Endothelial cell of umbilical vein (primary cell): Measurements from ENCODE around the gene NGFR. TPM values are rescaled to one million over a fixed set of nuclear protein-coding genes. Genes with fewer than 3 reads are reported as not detected.

ENCODE experiments used
- BruUV-seq: library from RNA; stranded (reverse); fragments of 400-500 nt; replicated peaks from 2 replicates; lab custom pipeline; 2021; lab: Mats Ljungman, UMichigan
- CTCF ChIA-PET: fragments of 300-600, 350-600 bp; sonication (Branson Sonifier 250); formaldehyde crosslinking; loops from one replicate; lab custom pipeline; 2021; ENCODE audit warnings: antibody characterized with exemption, inconsistent platforms; lab: Charles Lee
- POLR2A ChIA-PET: fragments of 300-600, 350-600 bp; sonication (Branson Sonifier 250); formaldehyde crosslinking; loops from one replicate; lab custom pipeline; 2021; ENCODE audit warnings: antibody characterized with exemption, inconsistent platforms; lab: Charles Lee
- DNase-seq: peaks from one replicate; pipeline ENCODE4 v3.0.0-alpha.2; 2011; ENCODE audit warnings: low read depth, low spot score
- FAIRE-seq: peaks from 2 replicates; lab custom pipeline; 2011; peaks lifted over from hg19 to GRCh38; lab: Jason Lieb, UNC
- H2AFZ ChIP-seq: 2 replicates; pipeline ENCODE4 v1.6.0; 2012; ENCODE audit warnings: low read depth, low read length, control low read depth, inconsistent platforms
- H3K27ac ChIP-seq: 2 replicates; pipeline ENCODE4 v1.5.1; 2011; ENCODE audit warnings: low read depth, mild to moderate bottlenecking, control low read depth, low read length, moderate library complexity; ENCODE audit not compliant: insufficient read depth
- H3K27me3 ChIP-seq, 2 experiments: 2 replicates each; pipeline versions ENCODE4 v1.6.0 to v1.6.1; 2011; ENCODE audit warnings: low read length in 2 of 2, mixed read lengths in 1 of 2; ENCODE audit not compliant: control insufficient read depth in 2 of 2, insufficient read depth in 2 of 2
- H3K36me3 ChIP-seq, 2 experiments: 2 replicates in 1 of 2; 3 replicates in 1 of 2; pipeline ENCODE4 v1.5.1; 2011; ENCODE audit warnings: low read length in 2 of 2, mild to moderate bottlenecking in 1 of 2, moderate library complexity in 1 of 2; ENCODE audit not compliant: control insufficient read depth in 2 of 2, insufficient read depth in 2 of 2; ENCODE audit errors: extremely low read depth in 1 of 2
- H3K4me1 ChIP-seq: 3 replicates; pipeline ENCODE4 v1.5.1; 2011; ENCODE audit warnings: mild to moderate bottlenecking, low read length; ENCODE audit not compliant: control insufficient read depth, insufficient read depth; ENCODE audit errors: extremely low read depth
- H3K4me2 ChIP-seq: 2 replicates; pipeline ENCODE4 v1.6.1; 2011; ENCODE audit warnings: low read length, control low read depth, mixed read lengths; ENCODE audit not compliant: insufficient read depth
- H3K4me3 ChIP-seq, 3 experiments: fragments of 200-600 bp in 1 of 3; sonication (generic), shearing (Covaris generic) in 1 of 3; replicated peaks in 1 of 3; 2 replicates each; pipeline ENCODE4 v1.5.1; 2011 to 2016; ENCODE audit warnings: control low read depth in 3 of 3, low read length in 3 of 3, mild to moderate bottlenecking in 2 of 3, inconsistent platforms in 1 of 3, low read depth in 1 of 3, moderate library complexity in 1 of 3; ENCODE audit not compliant: insufficient read depth in 1 of 3
- H3K79me2 ChIP-seq: 2 replicates; pipeline ENCODE4 v1.6.0; 2012; ENCODE audit warnings: low read length, inconsistent platforms; ENCODE audit not compliant: control insufficient read depth, insufficient read depth
- H3K9ac ChIP-seq: replicated peaks from 2 replicates; pipeline ENCODE3; 2011; ENCODE audit warnings: low read length, control low read depth; ENCODE audit not compliant: insufficient read depth; ENCODE audit errors: extremely low read depth
- H3K9me1 ChIP-seq: replicated peaks from 3 replicates; pipeline ENCODE4 v1.6.0; 2011; ENCODE audit warnings: mild to moderate bottlenecking, low read length; ENCODE audit not compliant: control insufficient read depth, insufficient read depth; ENCODE audit errors: extremely low read depth
- H3K9me3 ChIP-seq: replicated peaks from 2 replicates; pipeline ENCODE4 v1.5.1; 2012; ENCODE audit warnings: low read length, inconsistent platforms; ENCODE audit not compliant: control insufficient read depth, insufficient read depth
- H4K20me1 ChIP-seq: replicated peaks from 2 replicates; pipeline ENCODE3; 2011; ENCODE audit warnings: mild to moderate bottlenecking, low read length; ENCODE audit not compliant: control insufficient read depth, insufficient read depth; ENCODE audit errors: extremely low read depth
- EZH2 ChIP-seq: IDR thresholded peaks from 2 replicates; pipeline ENCODE4 v1.6.1; 2012; ENCODE audit warnings: borderline replicate concordance, low read depth, mild to moderate bottlenecking, moderate library complexity, low read length, inconsistent platforms; ENCODE audit not compliant: severe bottlenecking
- FOS ChIP-seq: IDR thresholded peaks from 2 replicates; pipeline ENCODE4 v1.6.1; 2011; ENCODE audit warnings: mild to moderate bottlenecking, low read length, moderate library complexity, borderline replicate concordance; ENCODE audit not compliant: insufficient read depth
- GATA2 ChIP-seq: IDR thresholded peaks from 2 replicates; pipeline ENCODE4 v1.7.0; 2011; ENCODE audit warnings: low read depth, mild to moderate bottlenecking, moderate library complexity, mixed read lengths, low read length; ENCODE audit not compliant: insufficient read length, insufficient read depth
- JUN ChIP-seq: IDR thresholded peaks from 2 replicates; pipeline ENCODE4 v1.6.1; 2011; ENCODE audit warnings: borderline replicate concordance, low read depth; ENCODE audit not compliant: insufficient read length, insufficient read depth
- MYC ChIP-seq: IDR thresholded peaks from one replicate; pipeline ENCODE4 v1.6.1; 2011; ENCODE audit warnings: mild to moderate bottlenecking, low read depth, low read length
- POLR2A ChIP-seq: IDR thresholded peaks from 2 replicates; pipeline ENCODE4 v1.6.1; 2012; ENCODE audit warnings: low read depth, mild to moderate bottlenecking, control low read depth, low read length
- POLR2AphosphoS5 ChIP-seq: IDR thresholded peaks from 2 replicates; pipeline ENCODE4 v1.6.1; 2012; ENCODE audit warnings: low read depth, mild to moderate bottlenecking, control low read depth, low read length, moderate library complexity; ENCODE audit not compliant: insufficient read depth
- dilution Hi-C: fragments of 300-500 bp; cut with MboI; formaldehyde crosslinking; loops from one replicate; pipeline ENCODE4 v1.15.0; 2019; ENCODE audit warnings: low sequenced_read_pairs; ENCODE audit not compliant: extremely low pct_ligation_motif_present
- intact Hi-C: fragments of 100-400 bp; cut with micrococcal nuclease; formaldehyde crosslinking; loops from one replicate; pipeline ENCODE4 v1.10.0; 2022
- polyA plus RNA-seq, 4 experiments: library from polyadenylated mRNA; depleted of rRNA in 3 of 4; stranded (reverse) in 3 of 4; unstranded in 1 of 4; fragments of >200 nt; gene quantifications; 2 replicates each; pipeline versions ENCODE4 v1.2.1 to v1.2.3, GENCODE V29; 2011 to 2012; ENCODE audit warnings: missing spikeins in 1 of 4
- total RNA-seq: library from RNA; stranded (reverse); gene quantifications from 2 replicates; pipeline ENCODE4 v1.2.3, GENCODE V29; 2021
- TF ChIP-seq, protein P1 (sequence below): IDR thresholded peaks from 2 replicates; pipeline ENCODE4 v1.6.1; 2011; ENCODE audit not compliant: insufficient read depth, insufficient read length
- TF ChIP-seq, protein P2 (sequence below), 2 donors: IDR thresholded peaks; 1 replicate in 1 of 2; 2 replicates in 1 of 2; pipeline ENCODE4 v1.5.1; 2011; ENCODE audit warnings: low read length in 2 of 2, mild to moderate bottlenecking in 2 of 2, moderate library complexity in 2 of 2, control low read depth in 1 of 2, inconsistent platforms in 1 of 2, low read depth in 1 of 2; ENCODE audit not compliant: insufficient read depth in 1 of 2; ENCODE audit errors: extremely low read depth in 1 of 2

The NGFR gene
- total and polyA plus RNA-seq, 2 donors (not counting 3 experiments of a cell fraction or from before 2014, with no cell fraction given), result not detected

DNA sequence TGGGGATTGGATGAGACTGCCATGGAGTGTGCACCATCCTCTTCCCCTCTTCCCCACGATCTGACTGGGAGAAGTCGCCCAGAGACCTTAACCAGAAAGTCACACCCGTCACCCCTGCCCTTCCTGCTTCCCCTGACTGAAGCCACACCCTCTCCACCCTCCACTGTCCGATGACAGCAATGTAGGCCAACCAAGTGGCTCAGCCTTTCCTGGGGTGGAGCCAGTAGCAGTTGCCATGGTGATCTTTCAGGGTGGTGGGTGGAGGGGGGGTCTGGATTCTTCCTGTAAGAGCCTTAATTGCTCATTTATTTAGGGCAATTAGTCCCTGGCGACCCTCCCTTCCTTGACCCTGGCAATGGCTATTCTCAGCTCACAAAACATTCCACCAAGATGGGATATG, 42.9 kb upstream of the NGFR start:
- Histone ChIP-seq H4K20me1 (no peaks in the 10 kb centered on the region), H3K9me3 (no peaks in the 10 kb centered on the region), H3K4me1 (no peaks in the 10 kb centered on the region), H3K4me2 (no peak overlapping the region), H3K79me2 (no peaks in the 10 kb centered on the region), H2AFZ (no peak overlapping the region), H3K9me1 (no peaks in the 10 kb centered on the region), H3K4me3 (no peak overlapping the region), H3K27ac (no peak overlapping the region), H3K36me3 (no peaks in the 10 kb centered on the region), H3K27me3 (peaks cover 11 to 13% of the 10 kb centered on the region in 2 experiments), H3K9ac (no peak overlapping the region)
- TF ChIP-seq POLR2A, result no peak
- TF ChIP-seq EZH2, result no peak
- no peak for TF ChIP-seq MYC
- no peak for TF ChIP-seq JUN
- TF ChIP-seq, protein P1, sequence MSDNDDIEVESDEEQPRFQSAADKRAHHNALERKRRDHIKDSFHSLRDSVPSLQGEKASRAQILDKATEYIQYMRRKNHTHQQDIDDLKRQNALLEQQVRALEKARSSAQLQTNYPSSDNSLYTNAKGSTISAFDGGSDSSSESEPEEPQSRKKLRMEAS, result no peak
- dilution Hi-C loops (no loop called here), intact Hi-C loops (no loop called here)
- ChIA-PET POLR2A (no interaction called here), CTCF (interaction anchor here (0.6 kb wide), 1 partner anchor 105 kb away, joined by 3 read pairs; no protein-coding TSS in a partner anchor)
- FAIRE-seq, result no peak
- BruUV-seq, result no TSS peak
- DNase-seq, result no peak

DNA sequence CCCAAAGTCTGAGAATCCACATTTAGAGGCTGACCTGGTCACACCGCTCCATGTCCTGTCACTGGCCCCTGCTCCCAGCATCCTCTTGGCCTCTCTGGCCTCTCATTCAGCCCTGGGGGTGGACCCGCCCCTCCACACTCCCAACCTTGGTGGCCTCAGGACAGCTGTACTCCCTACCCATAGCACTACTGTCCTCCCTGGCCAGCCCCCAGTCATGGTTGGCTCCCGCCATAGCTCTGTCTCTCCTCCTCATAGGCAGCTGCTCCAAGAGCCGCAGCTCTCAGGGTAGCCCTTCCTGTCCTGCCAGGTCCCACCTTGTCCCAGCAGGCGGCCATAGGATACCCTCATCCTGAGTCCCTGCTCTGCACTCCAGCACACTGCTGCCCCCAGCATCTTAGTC, 42.4 kb upstream of the NGFR start:
- intact Hi-C loops (no loop called here), dilution Hi-C loops (no loop called here)
- Histone ChIP-seq H3K36me3 (no peaks in the 10 kb centered on the region), H3K4me2 (no peak overlapping the region), H3K27ac (no peak overlapping the region), H3K4me3 (no peak overlapping the region), H3K4me1 (no peaks in the 10 kb centered on the region), H3K9me3 (no peaks in the 10 kb centered on the region), H3K79me2 (no peaks in the 10 kb centered on the region), H4K20me1 (no peaks in the 10 kb centered on the region), H3K9ac (no peak overlapping the region), H3K9me1 (no peaks in the 10 kb centered on the region), H2AFZ (no peak overlapping the region), H3K27me3 (peaks cover 15 to 16% of the 10 kb centered on the region in 2 experiments)
- no TSS peak for BruUV-seq
- TF ChIP-seq EZH2 (no peak), JUN (no peak), POLR2A (no peak), FOS (no peak), MYC (no peak), GATA2 (no peak), POLR2AphosphoS5 (no peak)
- TF ChIP-seq, protein P2, sequence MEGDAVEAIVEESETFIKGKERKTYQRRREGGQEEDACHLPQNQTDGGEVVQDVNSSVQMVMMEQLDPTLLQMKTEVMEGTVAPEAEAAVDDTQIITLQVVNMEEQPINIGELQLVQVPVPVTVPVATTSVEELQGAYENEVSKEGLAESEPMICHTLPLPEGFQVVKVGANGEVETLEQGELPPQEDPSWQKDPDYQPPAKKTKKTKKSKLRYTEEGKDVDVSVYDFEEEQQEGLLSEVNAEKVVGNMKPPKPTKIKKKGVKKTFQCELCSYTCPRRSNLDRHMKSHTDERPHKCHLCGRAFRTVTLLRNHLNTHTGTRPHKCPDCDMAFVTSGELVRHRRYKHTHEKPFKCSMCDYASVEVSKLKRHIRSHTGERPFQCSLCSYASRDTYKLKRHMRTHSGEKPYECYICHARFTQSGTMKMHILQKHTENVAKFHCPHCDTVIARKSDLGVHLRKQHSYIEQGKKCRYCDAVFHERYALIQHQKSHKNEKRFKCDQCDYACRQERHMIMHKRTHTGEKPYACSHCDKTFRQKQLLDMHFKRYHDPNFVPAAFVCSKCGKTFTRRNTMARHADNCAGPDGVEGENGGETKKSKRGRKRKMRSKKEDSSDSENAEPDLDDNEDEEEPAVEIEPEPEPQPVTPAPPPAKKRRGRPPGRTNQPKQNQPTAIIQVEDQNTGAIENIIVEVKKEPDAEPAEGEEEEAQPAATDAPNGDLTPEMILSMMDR (IDR thresholded peaks at IDR 0.05; ENCODE audit: extremely low read depth in 1 of 2, insufficient read depth in 1 of 2, low read depth in 1 of 2, low read length in 2 of 2), result no peak
- TF ChIP-seq, protein P1, result no peak
- ChIA-PET POLR2A (no interaction called here), CTCF (interaction anchor here (0.6 kb wide), 1 partner anchor 105 kb away, joined by 3 read pairs; no protein-coding TSS in a partner anchor)
- no peak for DNase-seq
- FAIRE-seq, result no peak
